C4-2B (cell line): ENCODE data around the gene ZFP91.

Source experiments
- H3K27ac ChIP-seq: fragments of 450-650 bp; 2 replicates; pipeline ENCODE4 v1.5.1; 2017
- ZFX ChIP-seq: fragments of 450-650 bp; IDR thresholded peaks from 2 replicates; pipeline ENCODE4 v1.6.1; 2017
- TF ChIP-seq, protein P1 (sequence below): fragments of 450-650 bp; conservative IDR thresholded peaks from 2 replicates; pipeline ENCODE4 v1.5.1; 2017; ENCODE audit warnings: mild to moderate bottlenecking

ZFP91 gene

DNA sequence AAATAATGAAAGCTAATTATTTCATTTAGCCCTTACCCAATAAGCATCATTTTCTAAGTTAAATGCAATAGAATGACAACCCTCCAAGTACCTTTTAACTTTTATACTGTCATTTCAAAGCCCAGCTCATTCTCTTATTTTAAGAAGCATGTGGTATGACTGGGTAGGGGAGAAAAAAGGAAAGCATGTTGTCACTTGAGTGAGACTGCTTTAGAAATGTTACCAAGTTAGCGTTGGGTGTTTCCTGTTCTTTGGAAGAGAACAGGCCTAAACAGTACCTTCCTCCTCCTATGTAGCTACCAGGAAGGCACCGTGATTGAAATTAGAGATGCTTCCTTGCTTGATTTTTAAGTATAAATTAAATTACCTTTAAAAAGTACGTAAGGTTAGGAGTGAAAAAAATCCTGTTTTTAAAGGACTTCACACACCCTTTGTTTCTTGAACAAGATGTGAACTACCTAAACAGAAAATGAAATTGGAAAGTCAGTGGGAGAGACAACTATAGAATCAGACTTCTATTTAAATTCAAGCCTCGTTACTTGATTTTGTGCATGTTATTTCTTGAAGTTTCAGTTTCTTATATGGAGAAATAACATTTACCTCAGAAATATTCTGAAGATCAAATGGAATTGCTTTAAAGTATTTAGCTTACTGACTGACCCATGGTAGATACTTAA, 42.9 kb downstream of the ZFP91 start:
- H3K27ac ChIP-seq = no peak overlapping the region
- TF ChIP-seq, protein P1, sequence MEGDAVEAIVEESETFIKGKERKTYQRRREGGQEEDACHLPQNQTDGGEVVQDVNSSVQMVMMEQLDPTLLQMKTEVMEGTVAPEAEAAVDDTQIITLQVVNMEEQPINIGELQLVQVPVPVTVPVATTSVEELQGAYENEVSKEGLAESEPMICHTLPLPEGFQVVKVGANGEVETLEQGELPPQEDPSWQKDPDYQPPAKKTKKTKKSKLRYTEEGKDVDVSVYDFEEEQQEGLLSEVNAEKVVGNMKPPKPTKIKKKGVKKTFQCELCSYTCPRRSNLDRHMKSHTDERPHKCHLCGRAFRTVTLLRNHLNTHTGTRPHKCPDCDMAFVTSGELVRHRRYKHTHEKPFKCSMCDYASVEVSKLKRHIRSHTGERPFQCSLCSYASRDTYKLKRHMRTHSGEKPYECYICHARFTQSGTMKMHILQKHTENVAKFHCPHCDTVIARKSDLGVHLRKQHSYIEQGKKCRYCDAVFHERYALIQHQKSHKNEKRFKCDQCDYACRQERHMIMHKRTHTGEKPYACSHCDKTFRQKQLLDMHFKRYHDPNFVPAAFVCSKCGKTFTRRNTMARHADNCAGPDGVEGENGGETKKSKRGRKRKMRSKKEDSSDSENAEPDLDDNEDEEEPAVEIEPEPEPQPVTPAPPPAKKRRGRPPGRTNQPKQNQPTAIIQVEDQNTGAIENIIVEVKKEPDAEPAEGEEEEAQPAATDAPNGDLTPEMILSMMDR = no peak
- no peak for TF ChIP-seq ZFX

DNA sequence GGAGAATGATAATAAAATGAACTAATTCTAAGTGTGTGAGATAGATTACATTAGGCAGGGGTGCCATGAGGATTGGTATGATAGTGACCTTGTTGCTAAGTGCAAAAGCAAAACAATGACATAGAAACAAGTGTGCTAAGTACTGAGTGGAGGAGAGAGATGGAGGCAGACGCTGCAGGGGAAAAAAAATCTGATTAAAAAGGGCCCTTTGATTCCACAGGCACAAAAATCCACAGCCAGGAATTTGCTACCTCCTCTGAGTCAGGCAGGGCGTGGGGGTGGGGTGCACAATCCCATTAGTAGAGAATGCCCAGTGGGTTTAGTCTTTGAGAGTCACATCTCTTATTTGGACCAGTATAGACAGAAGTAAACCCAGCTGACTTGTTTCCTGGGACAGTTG, 43.5 kb downstream of the ZFP91 start, which contains the start of gene CNTF:
Gene CNTF (plus strand): TSS at position 322 of the 400 bp plus-strand sequence. CDS start 88 bp downstream, outside the sequence.
- TF ChIP-seq ZFX = no peak
- TF ChIP-seq, protein P1 = no peak

DNA sequence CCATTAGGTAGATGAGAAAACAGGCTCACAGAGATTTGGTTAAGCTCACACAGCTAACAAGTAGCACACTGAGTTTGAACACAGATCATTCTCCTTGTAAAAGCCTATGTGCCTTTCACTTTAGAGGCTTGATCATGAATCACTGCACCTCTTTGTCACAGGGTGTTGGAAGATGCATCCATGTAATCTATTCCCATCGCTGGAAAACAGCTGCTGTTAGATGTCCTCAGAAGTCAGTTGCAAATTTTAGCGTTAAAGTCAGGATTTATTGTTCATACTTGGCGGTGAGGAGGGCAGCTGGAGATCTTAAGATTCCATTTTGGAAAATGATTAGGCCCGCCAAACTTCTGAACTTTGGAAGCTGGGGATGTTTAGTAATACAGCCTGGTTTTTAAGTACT, 46.2 kb downstream of the ZFP91 start:
- no peak overlapping the region for H3K27ac ChIP-seq
- TF ChIP-seq ZFX = no peak
- TF ChIP-seq, protein P1 = no peak

More for the DNA sequence above, 43.5 kb downstream of the ZFP91 start, which contains the start of gene CNTF:
- H3K27ac ChIP-seq = no peak within 1 kb of the TSS

DNA sequence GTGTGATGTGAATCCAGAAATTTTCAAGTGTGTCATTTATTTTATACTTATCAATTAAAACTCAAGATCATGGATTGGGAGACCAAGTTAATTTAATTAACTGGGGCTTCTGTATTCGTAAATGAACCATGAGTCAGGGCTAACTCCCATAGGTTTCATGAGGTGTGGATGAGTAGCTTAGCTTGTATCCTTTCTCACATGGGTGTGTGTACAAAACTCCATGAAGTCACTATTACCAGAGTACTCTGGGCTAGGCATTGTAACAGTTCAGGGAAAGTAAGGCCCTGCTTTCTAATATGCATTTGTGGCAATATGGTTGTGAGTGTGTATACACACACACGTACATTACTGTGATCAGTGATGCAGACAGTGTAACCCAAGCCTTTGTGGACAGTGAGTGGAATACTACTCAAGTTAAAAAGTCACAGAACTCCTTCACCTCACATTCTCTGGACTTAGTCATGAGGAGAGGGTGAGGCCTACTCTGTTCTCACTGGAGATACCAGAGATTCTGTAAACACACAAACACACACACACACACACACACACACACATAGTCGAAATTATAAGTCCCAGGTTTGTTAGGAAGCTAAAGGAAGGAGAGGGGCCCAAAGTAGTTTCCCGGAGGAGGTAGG, 47.1 kb downstream of the ZFP91 start:
- no peak for TF ChIP-seq ZFX
- TF ChIP-seq, protein P1 = no peak
- H3K27ac ChIP-seq = no peak overlapping the region

DNA sequence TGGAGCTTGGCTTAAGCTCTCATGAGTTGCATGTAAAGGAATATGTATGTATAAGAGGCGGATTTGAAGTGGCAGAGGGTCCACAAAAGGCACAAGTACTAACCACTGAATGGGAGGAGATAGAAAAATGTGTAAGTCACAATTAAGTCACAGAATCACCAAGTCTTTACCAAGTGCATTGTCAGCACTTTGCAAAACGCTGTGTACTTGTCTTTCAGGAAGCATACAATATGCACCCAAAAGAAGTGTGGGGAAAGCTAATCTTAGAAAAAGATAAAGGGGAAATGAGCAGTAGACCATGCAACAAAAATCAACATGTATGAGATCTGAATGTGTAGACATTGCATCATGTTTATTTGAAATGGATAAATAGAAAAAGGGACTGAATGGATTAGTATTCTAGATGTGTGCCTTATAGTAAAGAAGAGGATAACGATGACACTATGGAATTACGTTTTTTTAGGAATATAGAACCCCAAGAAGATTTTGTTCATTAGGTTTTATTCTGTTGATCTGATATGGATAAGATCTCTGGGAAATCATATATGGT, 48.1 kb downstream of the ZFP91 start:
- no peak for TF ChIP-seq ZFX
- TF ChIP-seq, protein P1 = no peak
- no peak overlapping the region for H3K27ac ChIP-seq

DNA sequence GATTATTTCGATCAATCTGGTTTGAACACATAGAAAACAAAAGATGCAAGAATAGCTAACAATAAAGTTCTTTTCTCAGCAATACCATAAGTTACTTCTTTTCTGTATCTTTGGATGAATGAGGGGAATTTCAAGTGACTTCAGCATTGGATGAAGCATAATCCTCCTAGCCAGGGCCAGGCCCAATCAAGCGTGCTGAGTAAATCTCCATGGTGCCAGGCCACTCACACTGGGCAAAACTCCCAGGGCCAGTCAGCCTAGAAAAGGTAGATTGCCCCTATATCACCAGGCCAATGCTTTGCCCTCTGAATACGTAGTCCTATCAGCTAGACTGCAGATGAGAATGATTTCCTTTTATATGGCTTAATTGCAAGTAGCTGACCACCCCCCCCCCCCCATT, 49.6 kb downstream of the ZFP91 start:
- no peak overlapping the region for H3K27ac ChIP-seq
- no peak for TF ChIP-seq ZFX
- TF ChIP-seq, protein P1 = no peak

DNA sequence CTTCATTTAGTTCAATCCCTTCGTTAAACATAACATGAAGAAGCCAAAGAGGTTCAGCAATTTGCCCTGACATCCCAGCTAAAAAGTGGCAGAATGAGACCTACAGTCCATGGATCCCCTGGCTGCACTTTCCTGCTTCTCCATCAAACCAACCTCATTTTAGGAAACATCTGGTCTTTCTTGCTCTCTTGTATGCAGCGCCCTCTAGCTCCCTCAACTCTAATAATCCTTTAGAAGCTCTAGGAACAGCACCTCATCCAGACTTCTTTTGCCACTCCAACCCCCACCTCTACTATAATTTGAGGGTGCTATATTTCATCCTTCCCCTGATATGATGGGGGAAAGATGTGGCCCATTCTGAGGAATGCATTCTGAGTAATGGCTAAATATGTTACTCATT, 51.0 kb downstream of the ZFP91 start:
- no peak overlapping the region for H3K27ac ChIP-seq

More for the DNA sequence above, 51.0 kb downstream of the ZFP91 start:
- TF ChIP-seq ZFX = no peak
- TF ChIP-seq, protein P1 = peak; percentile 66
